H1 (cell line): ENCODE data around the gene PTPN9. TPM values are rescaled to one million over a fixed set of nuclear protein-coding genes. Genes with fewer than 3 reads are reported as not detected.

Source experiments
- CTCF ChIA-PET: fragments of 300-600 bp; sonication (Branson Sonifier 250); formaldehyde crosslinking; loops from one replicate; lab custom pipeline; 2021; ENCODE audit not compliant: partially characterized antibody; lab: Charles Lee
- POLR2A ChIA-PET: fragments of 300-600 bp; sonication (Branson Sonifier 250); formaldehyde crosslinking; loops from one replicate; lab custom pipeline; 2021; ENCODE audit warnings: inconsistent platforms; ENCODE audit not compliant: partially characterized antibody; lab: Charles Lee
- DNase-seq, 2 experiments: peaks; one replicate each; pipeline versions ENCODE4 v3.0.0 to v3.0.0-alpha.2; 2010 to 2022; ENCODE audit warnings: low spot score in 2 of 2, low read depth in 1 of 2, mixed read lengths in 1 of 2
- FAIRE-seq: peaks from 2 replicates; lab custom pipeline; 2011; peaks lifted over from hg19 to GRCh38; lab: Jason Lieb, UNC
- H2AFZ ChIP-seq: 2 replicates; pipeline ENCODE4 v1.8.1; 2012; ENCODE audit warnings: low read length, inconsistent platforms
- H2AK5ac ChIP-seq: 2 replicates; pipeline ENCODE4 v1.6.1; 2013; ENCODE audit warnings: low read depth, low read length
- H2BK120ac ChIP-seq: replicated peaks from 2 replicates; pipeline ENCODE3; 2013; ENCODE audit warnings: low read depth, low read length, inconsistent platforms
- H2BK12ac ChIP-seq: 2 replicates; pipeline ENCODE4 v1.6.1; 2013; ENCODE audit warnings: low read depth, low read length
- H2BK15ac ChIP-seq: 2 replicates; pipeline ENCODE4 v1.6.1; 2013; ENCODE audit warnings: low read length
- H2BK20ac ChIP-seq: 2 replicates; pipeline ENCODE4 v1.6.1; 2013; ENCODE audit warnings: low read length
- H2BK5ac ChIP-seq: 2 replicates; pipeline ENCODE4 v1.6.1; 2013; ENCODE audit warnings: low read depth, low read length
- H3K14ac ChIP-seq: 2 replicates; pipeline ENCODE4 v1.6.1; 2013; ENCODE audit warnings: inconsistent platforms; ENCODE audit not compliant: insufficient read length
- H3K18ac ChIP-seq: 2 replicates; pipeline ENCODE4 v1.6.1; 2013; ENCODE audit warnings: low read length; ENCODE audit errors: extremely low read depth
- H3K23ac ChIP-seq: 2 replicates; pipeline ENCODE4 v1.6.1; 2013; ENCODE audit warnings: inconsistent platforms; ENCODE audit not compliant: insufficient read length
- H3K23me2 ChIP-seq: 2 replicates; pipeline ENCODE4 v1.6.1; 2013; ENCODE audit warnings: low read depth, low read length
- H3K27ac ChIP-seq: 2 replicates; pipeline ENCODE4 v1.6.1; 2011; ENCODE audit warnings: low read depth, low read length, inconsistent platforms
- H3K27me3 ChIP-seq, 4 experiments: replicated peaks in 1 of 4; 1 replicate in 1 of 4; 2 replicates in 3 of 4; pipeline versions ENCODE4 v1.6.1 to v1.8.1; 2011 to 2013; ENCODE audit warnings: low read length in 3 of 4, mild to moderate bottlenecking in 3 of 4, inconsistent platforms in 2 of 4, mixed read lengths in 2 of 4, moderate library complexity in 1 of 4; ENCODE audit not compliant: control insufficient read depth in 3 of 4, insufficient read depth in 3 of 4; ENCODE audit errors: extremely low read depth in 1 of 4
- H3K36me3 ChIP-seq, 4 experiments: 2 replicates each; pipeline versions ENCODE4 v1.6.1 to v1.8.1; 2011 to 2013; ENCODE audit warnings: mild to moderate bottlenecking in 4 of 4, low read length in 3 of 4, moderate library complexity in 2 of 4, control low read depth in 1 of 4, inconsistent platforms in 1 of 4; ENCODE audit not compliant: insufficient read depth in 4 of 4, control insufficient read depth in 2 of 4
- H3K4ac ChIP-seq: replicated peaks from 2 replicates; pipeline ENCODE3; 2013; ENCODE audit warnings: low read length, low read depth, mixed read lengths, inconsistent platforms; ENCODE audit not compliant: insufficient read length
- H3K4me1 ChIP-seq, 4 experiments: replicated peaks in 1 of 4; 1 replicate in 1 of 4; 2 replicates in 3 of 4; pipeline versions ENCODE4 v1.6.1 to v1.8.1; 2011 to 2013; ENCODE audit warnings: low read length in 3 of 4, inconsistent platforms in 2 of 4, mixed read lengths in 1 of 4; ENCODE audit not compliant: insufficient read depth in 4 of 4, control insufficient read depth in 3 of 4
- H3K4me2 ChIP-seq, 2 experiments: 2 replicates each; pipeline versions ENCODE4 v1.6.1 to v1.8.1; 2011 to 2013; ENCODE audit warnings: low read depth in 2 of 2, low read length in 2 of 2, control low read depth in 1 of 2, inconsistent platforms in 1 of 2, mild to moderate bottlenecking in 1 of 2; ENCODE audit not compliant: insufficient read depth in 1 of 2
- H3K4me3 ChIP-seq, 4 experiments: fragments of 200-600, 300-600 bp in 1 of 4; sonication (generic), shearing (Covaris generic), sonication (Bioruptor Twin) in 1 of 4; 2 replicates each; pipeline versions ENCODE4 v1.5.1 to v1.8.1; 2011 to 2016; ENCODE audit warnings: low read length in 4 of 4, low read depth in 3 of 4, control low read depth in 2 of 4, inconsistent platforms in 2 of 4, mild to moderate bottlenecking in 2 of 4, mixed read lengths in 1 of 4, moderate library complexity in 1 of 4; ENCODE audit not compliant: insufficient read depth in 2 of 4; ENCODE audit errors: extremely low read depth in 1 of 4
- H3K56ac ChIP-seq: replicated peaks from 2 replicates; pipeline ENCODE3; 2013; ENCODE audit warnings: low read depth, mild to moderate bottlenecking, mixed read lengths, low read length, inconsistent platforms; ENCODE audit not compliant: insufficient read length
- H3K79me1 ChIP-seq: 2 replicates; pipeline ENCODE4 v1.6.1; 2013; ENCODE audit warnings: low read depth, low read length, control low read depth
- H3K79me2 ChIP-seq, 2 experiments: 2 replicates each; pipeline versions ENCODE4 v1.6.1 to v1.8.1; 2012 to 2013; ENCODE audit warnings: low read length in 2 of 2, mild to moderate bottlenecking in 2 of 2, inconsistent platforms in 1 of 2; ENCODE audit not compliant: insufficient read depth in 2 of 2, control insufficient read depth in 1 of 2
- H3K9ac ChIP-seq, 4 experiments: replicated peaks in 1 of 4; 1 replicate in 1 of 4; 2 replicates in 3 of 4; pipeline versions ENCODE4 v1.6.1 to v1.8.1; 2011 to 2013; ENCODE audit warnings: low read depth in 3 of 4, low read length in 3 of 4, control low read depth in 2 of 4, mild to moderate bottlenecking in 2 of 4, moderate library complexity in 2 of 4, inconsistent platforms in 1 of 4; ENCODE audit errors: extremely low read depth in 1 of 4
- H3K9me3 ChIP-seq, 2 experiments: 2 replicates each; pipeline versions ENCODE4 v1.6.1 to v1.8.1; 2012 to 2013; ENCODE audit warnings: mild to moderate bottlenecking in 2 of 2, moderate library complexity in 2 of 2, control low read depth in 1 of 2, inconsistent platforms in 1 of 2, low read depth in 1 of 2, low read length in 1 of 2, mixed read lengths in 1 of 2; ENCODE audit not compliant: insufficient read depth in 2 of 2
- H4K20me1 ChIP-seq, 2 experiments: replicated peaks in 1 of 2; 2 replicates each; pipeline versions ENCODE3 to v1.8.1; 2011 to 2013; ENCODE audit warnings: inconsistent platforms in 2 of 2, low read length in 2 of 2, mild to moderate bottlenecking in 1 of 2; ENCODE audit not compliant: insufficient read depth in 2 of 2, control insufficient read depth in 1 of 2
- H4K5ac ChIP-seq: 2 replicates; pipeline ENCODE4 v1.6.1; 2013; ENCODE audit warnings: low read length, low read depth, mixed read lengths, inconsistent platforms; ENCODE audit not compliant: insufficient read length
- H4K8ac ChIP-seq: 2 replicates; pipeline ENCODE4 v1.8.0; 2013; ENCODE audit warnings: mild to moderate bottlenecking, moderate library complexity, low read length, inconsistent platforms; ENCODE audit not compliant: insufficient read depth; ENCODE audit errors: extremely low read depth
- H4K91ac ChIP-seq: replicated peaks from 2 replicates; pipeline ENCODE3; 2013; ENCODE audit warnings: low read length, mixed read lengths, inconsistent platforms; ENCODE audit not compliant: insufficient read length
- EGR1 ChIP-seq: IDR thresholded peaks from 2 replicates; pipeline ENCODE4 v1.6.1; 2011; ENCODE audit warnings: low read depth, low read length, borderline replicate concordance
- EP300 ChIP-seq, 2 experiments: IDR thresholded peaks; 1 replicate in 1 of 2; 2 replicates in 1 of 2; pipeline ENCODE4 v1.6.1; 2011 to 2012; ENCODE audit warnings: low read depth in 2 of 2, low read length in 2 of 2, mild to moderate bottlenecking in 2 of 2, borderline replicate concordance in 1 of 2, inconsistent platforms in 1 of 2, moderate library complexity in 1 of 2
- KDM4A ChIP-seq: IDR thresholded peaks from one replicate; pipeline ENCODE4 v1.7.1; 2012; ENCODE audit warnings: low read depth, mild to moderate bottlenecking, moderate library complexity, low read length, inconsistent platforms; ENCODE audit not compliant: severe bottlenecking
- KDM5A ChIP-seq: fragments of 200-600 bp; IDR thresholded peaks from 2 replicates; pipeline ENCODE4 v1.7.1; 2012; ENCODE audit warnings: mild to moderate bottlenecking, low read length, inconsistent platforms, mixed read lengths
- RBBP5 ChIP-seq: IDR thresholded peaks from 2 replicates; pipeline ENCODE4 v1.7.1; 2012; ENCODE audit warnings: low read depth, mild to moderate bottlenecking, inconsistent platforms, low read length, moderate library complexity, borderline replicate concordance
- RFX5 ChIP-seq: IDR thresholded peaks from 2 replicates; pipeline ENCODE4 v1.6.1; 2011; ENCODE audit warnings: low read depth, low read length, improper control_type of control experiment, borderline replicate concordance
- SP1 ChIP-seq: IDR thresholded peaks from 2 replicates; pipeline ENCODE4 v1.6.1; 2011; ENCODE audit warnings: low read depth, low read length
- SP4 ChIP-seq: IDR thresholded peaks from 2 replicates; pipeline ENCODE4 v1.6.1; 2012; ENCODE audit warnings: low read length, inconsistent platforms
- SUZ12 ChIP-seq: fragments of 200-600 bp; sonication (generic); IDR thresholded peaks from 2 replicates; pipeline ENCODE4 v1.6.1; 2012; ENCODE audit warnings: mild to moderate bottlenecking, inconsistent platforms, low read length, moderate library complexity, mixed read lengths
- TAF1 ChIP-seq: IDR thresholded peaks from 2 replicates; pipeline ENCODE4 v1.6.1; 2011; ENCODE audit warnings: mild to moderate bottlenecking, low read depth, low read length
- USF2 ChIP-seq: IDR thresholded peaks from 2 replicates; pipeline ENCODE4 v1.6.1; 2011; ENCODE audit warnings: low read length, improper control_type of control experiment
- WGBS, 2 experiments: shearing (Covaris generic) in 1 of 2; methylation state at CpG; one replicate each; pipeline versions ENCODE4 v1.1.6 to v1.1.7; 2013 to 2015; ENCODE audit warnings: low lambda C conversion rate in 2 of 2, mixed read lengths in 2 of 2, inconsistent platforms in 1 of 2, low coverage in 1 of 2, missing lambda C conversion rate in 1 of 2; ENCODE audit not compliant: insufficient replicate concordance in 2 of 2, insufficient coverage in 1 of 2, insufficient read length in 1 of 2; ENCODE audit errors: extremely low coverage in 1 of 2, missing lambda C conversion rate in 1 of 2; 5-methylcytosine and 5-hydroxymethylcytosine counted together
- polyA plus RNA-seq, 7 experiments: library from polyadenylated mRNA; depleted of rRNA in 3 of 7; stranded (reverse) in 5 of 7; unstranded in 2 of 7; fragments of >200 nt in 5 of 7; fragments of 200-250 nt in 2 of 7; gene quantifications; 1 replicate in 5 of 7; 2 replicates in 1 of 7; 4 replicates in 1 of 7; pipeline versions ENCODE4 v1.2.1 to v1.2.3, GENCODE V29; 2011 to 2013; ENCODE audit warnings: missing spikeins in 2 of 7, mixed read lengths in 2 of 7
- total RNA-seq: library from RNA; stranded (reverse); fragmentation: NEBNext Ultra II Directional; extraction: Animal tissue kit (Norgen Biotek cat#: 25700); gene quantifications from 2 replicates; pipeline ENCODE4 v1.2.1, GENCODE V29; 2021

The PTPN9 gene
- total and polyA plus RNA-seq, 2 of the 8 experiments (the other 6 are each of a cell fraction or from before 2014, with no cell fraction given): 46.6 to 57.4 TPM

- Histone ChIP-seq H3K18ac (peak overlapping the region; percentile 97), H4K8ac (peak overlapping the region; percentile 75), H4K20me1 (no peaks in the 10 kb centered on the region), H3K9ac (peak overlapping the region; percentile 48 to 77 (median 70)), H3K4me2 (peak overlapping the region; percentile 94 to 97), H2BK12ac (peak overlapping the region; percentile 69; the same call in 1 of the 2 replicates), H2BK15ac (no peak overlapping the region), H3K79me2 (peaks cover 0 to 4% of the 10 kb centered on the region in 2 experiments; a peak in 2 of 4 replicates), H3K23ac (no peak overlapping the region), H3K14ac (no peak overlapping the region), H3K36me3 (no peaks in the 10 kb centered on the region), H2BK20ac (no peak overlapping the region), H3K79me1 (no peaks in the 10 kb centered on the region), H3K56ac (no peak overlapping the region), H2AK5ac (0 out of 2 replicates have a peak overlapping the region, but pooled peaks have one; percentile 30), H3K4ac (no peak overlapping the region), H3K27ac (peak overlapping the region; percentile 51), H2BK120ac (no peak overlapping the region), H3K4me1 (peaks cover 1 to 9% (median 2%) of the 10 kb centered on the region in 4 experiments; a peak in 4 of 7 replicates), H3K27me3 (no peaks in the 10 kb centered on the region), H2BK5ac (peak overlapping the region; percentile 90; the same call in 1 of the 2 replicates), H4K91ac (no peak overlapping the region), H4K5ac (peak overlapping the region; percentile 98), H3K9me3 (no peaks in the 10 kb centered on the region; a peak in 1 of 4 replicates), H3K4me3 (peak overlapping the region; percentile 85 to 93 (median 86)), H2AFZ (peak overlapping the region; percentile 91), H3K23me2 (peaks cover 19% of the 10 kb centered on the region)
- CTCF ChIA-PET: interaction anchor here (0.5 to 1.4 kb wide), 6 partner anchors 11 to 229 kb away, joined by 3 to 4 read pairs (median 3); no protein-coding TSS in a partner anchor
- no peak for FAIRE-seq
- POLR2A ChIA-PET: interaction anchor here (0.9 to 5.0 kb wide), 13 partner anchors 7 to 205 kb away, joined by 3 to 61 read pairs (median 4); partner anchors contain the start of genes IMP3, MAN2C1, PTPN9 and SNX33
- peak in 1 of 2 experiments; percentile 82 for DNase-seq
- WGBS, 2 experiments: 4% methylated on average over 24 of the region's 24 CpGs; no CpG with 5 or more reads in 1 of the 2 experiments
- TF ChIP-seq RBBP5 (no peak), EGR1 (no peak), SP1 (peak; percentile 22), KDM4A (peak; percentile 49), EP300 (IDR thresholded peaks at IDR 0.05; ENCODE audit: borderline replicate concordance in 1 of 2, low read depth in 2 of 2, low read length in 2 of 2) (no peak), RFX5 (no peak), KDM5A (no peak), SUZ12 (no peak), TAF1 (peak; percentile 23; the same call in 1 of the 2 replicates), SP4 (no peak; the same call in 1 of the 2 replicates), USF2 (no peak)
Measured at GRCh38 chr15:75455982-75456531, 123.1 kb downstream of the PTPN9 start.
